HG02981 (cell line): ENCODE measurements around the gene GAN.
"Not testable (repeated sequence)": the region's sequence is repeated elsewhere in the genome, so short reads cannot be mapped to it uniquely, and the experiment has no call there.

Source experiments
- ATAC-seq: cut with Tn5 transposase; IDR thresholded peaks from one replicate; pipeline ENCODE4 v1.9.1; 2021; ENCODE audit warnings: mild to moderate bottlenecking, moderate library complexity; ENCODE audit not compliant: unreplicated experiment

Gene GAN

GRCh38 chr16:81422153-81422552, 107.4 kb downstream of the GAN start:
- ATAC-seq, result not testable (repeated sequence)

DNA sequence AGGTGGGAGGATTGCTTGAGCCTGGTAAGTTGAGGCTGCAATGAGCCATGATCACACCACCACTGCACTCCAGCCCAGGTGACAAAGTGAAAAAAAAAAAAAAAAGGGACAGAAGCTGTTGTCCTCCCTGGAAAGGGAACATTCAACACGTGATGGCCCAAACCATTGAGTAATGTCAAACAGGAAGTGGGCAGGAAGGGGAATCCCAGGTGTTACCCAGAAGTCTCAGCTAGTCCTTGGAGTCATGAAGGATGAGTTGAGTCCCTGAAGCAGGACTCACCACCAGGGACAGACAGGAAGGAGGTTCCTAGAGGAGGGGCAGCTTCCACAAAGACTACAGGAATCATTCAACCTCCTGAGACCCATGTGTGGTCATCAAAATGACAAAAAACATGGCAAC, 110.0 kb downstream of the GAN start:
- peak; percentile 64 for ATAC-seq

DNA sequence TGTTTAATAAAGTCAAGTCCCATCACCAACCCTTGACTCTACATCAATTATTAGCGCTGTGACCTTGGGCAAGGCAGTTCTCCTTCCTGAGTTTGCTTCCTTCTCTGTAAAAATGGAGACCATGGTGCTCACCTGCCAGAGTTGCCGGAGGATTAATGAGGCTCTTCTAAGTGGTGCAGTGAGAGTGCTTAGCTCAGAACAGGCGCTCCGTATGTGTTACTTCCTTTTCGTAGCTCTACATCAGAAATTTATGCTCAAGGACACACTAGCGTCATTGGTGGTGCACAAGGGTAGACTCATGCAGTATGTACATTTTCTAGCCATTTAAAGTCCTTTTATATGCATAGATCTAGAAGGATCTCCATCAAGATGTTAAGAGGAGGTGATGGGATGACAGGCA, 112.5 kb downstream of the GAN start:
- ATAC-seq, result no peak

- ATAC-seq, result no peak
Observed at GRCh38 chr16:81429045-81429521, 114.3 kb downstream of the GAN start.

GRCh38 chr16:81431554-81432353, 117.0 kb downstream of the GAN start:
- no peak for ATAC-seq

GRCh38 chr16:81432937-81433557, 118.3 kb downstream of the GAN start:
- ATAC-seq, result no peak

- no peak for ATAC-seq
Observed at GRCh38 chr16:81435103-81435502, 120.3 kb downstream of the GAN start.

- no peak for ATAC-seq
Observed at GRCh38 chr16:81435567-81435966, 120.8 kb downstream of the GAN start.

DNA sequence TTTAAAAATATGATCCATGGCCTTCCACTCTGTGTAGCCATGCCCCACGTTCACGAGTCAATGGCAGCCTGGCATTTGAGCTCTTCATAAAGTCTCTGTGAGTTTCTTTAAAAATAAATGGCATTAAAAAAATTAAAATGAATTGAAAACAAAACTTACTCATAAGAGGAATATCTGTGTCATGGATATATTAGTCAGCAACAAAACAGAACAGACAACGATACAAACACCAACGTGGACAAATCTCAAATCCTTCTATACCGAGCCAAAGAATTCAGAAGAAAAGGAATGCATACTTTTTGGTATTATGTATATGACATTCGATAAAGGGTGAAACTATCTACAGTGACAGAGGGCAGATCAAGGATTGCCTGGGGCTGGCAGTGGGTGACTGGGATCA, 121.6 kb downstream of the GAN start:
- no peak for ATAC-seq

- no peak for ATAC-seq
Observed at GRCh38 chr16:81437865-81438264, 123.1 kb downstream of the GAN start.
